CD4-positive, alpha-beta T cell treated with Interleukin-6 for 4 hours (primary cell): ENCODE results near the gene CD58.
A peak's percentile ranks its signal among the peaks of the same experiment; 100 is the strongest.

Experiments used
- DNase-seq: peaks from one replicate; pipeline ENCODE4 v3.0.0-alpha.2; 2020; ENCODE audit warnings: mixed read lengths

The CD58 gene

DNA sequence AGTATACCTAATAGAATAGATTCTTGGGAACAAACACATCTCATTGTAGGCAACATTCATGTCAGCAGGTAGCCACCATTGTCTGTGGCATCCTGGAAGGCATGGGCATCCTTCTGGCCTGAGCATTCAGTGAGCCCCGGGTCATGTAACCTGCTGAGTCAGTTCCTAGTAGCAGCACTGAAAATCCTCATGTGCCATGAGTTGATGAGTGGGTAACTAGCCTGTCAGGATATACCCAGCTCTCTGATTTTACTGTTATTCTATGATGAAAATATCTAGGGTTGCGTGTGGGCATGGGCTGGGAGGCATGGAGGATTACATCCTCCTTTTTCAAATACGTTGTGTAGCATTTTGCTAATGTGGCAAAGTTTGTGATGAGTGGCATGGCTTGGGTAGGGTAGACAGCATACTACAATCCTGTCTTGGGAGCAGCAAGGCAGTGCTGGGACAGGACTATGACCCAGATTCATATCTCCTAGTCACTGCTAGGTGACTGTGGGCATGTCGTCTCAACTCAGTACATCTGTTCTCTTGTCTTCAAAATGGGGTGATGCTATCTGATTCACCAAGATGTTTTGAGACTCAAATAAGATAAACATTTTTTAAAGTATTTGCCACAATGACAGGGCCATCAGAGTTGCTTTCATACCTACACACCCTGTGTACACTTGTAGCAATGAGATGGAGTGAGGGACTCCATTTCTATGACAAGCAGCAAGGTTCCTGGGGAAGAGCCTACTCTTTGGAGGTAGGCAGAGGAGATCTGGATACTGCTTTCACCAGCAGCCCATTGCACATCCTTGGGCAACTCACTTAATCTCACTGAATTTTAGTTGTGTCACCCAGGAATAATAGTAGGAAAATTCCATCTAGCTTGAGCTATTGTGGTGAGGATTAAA is 62.5 kb downstream of the CD58 start:
- DNase-seq, result peak; percentile 25

- DNase-seq, result no peak
Observed at GRCh38 chr1:116507631-116508030, 63.2 kb downstream of the CD58 start.

DNA sequence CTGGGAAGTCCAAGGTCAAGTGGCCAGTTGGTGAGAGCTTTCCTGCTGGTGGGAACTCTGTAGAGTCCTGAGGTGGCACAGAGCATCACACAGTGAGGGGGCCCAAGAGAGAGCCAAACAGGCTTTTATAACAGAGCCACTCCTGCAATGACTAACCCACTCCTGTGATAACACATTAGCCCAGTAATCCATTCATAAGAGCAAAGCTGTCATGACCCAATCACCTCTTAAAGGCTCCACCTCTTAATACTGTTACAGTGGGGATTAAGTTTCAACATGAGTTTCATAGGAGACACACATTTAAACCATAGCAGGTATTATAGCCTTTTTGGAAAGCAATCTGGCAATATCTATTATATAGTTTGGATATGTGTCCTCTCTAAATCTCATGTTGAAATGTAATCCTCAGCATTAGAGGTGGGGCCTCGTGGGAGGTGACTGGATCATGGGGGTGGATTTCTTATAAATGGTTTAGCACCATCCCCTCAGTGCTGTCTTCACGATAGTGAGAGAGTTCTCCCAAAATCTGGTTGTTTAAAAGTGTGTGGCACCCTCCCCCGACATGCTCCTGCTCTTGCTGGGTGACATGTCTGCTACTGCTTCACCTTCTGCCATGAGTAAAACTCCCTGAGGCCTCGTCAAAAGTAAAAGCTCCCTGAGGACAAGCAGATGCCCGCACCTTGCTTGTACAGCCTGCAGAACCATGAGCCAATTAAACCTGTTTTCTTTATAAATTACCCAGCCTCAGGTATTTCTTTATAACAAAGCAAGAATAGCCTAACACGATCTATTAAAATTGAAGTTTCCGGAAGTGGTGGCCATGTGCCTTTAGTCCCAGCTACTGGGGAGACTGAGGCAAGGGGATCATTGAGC is 64.5 kb downstream of the CD58 start:
- DNase-seq, result no peak

DNA sequence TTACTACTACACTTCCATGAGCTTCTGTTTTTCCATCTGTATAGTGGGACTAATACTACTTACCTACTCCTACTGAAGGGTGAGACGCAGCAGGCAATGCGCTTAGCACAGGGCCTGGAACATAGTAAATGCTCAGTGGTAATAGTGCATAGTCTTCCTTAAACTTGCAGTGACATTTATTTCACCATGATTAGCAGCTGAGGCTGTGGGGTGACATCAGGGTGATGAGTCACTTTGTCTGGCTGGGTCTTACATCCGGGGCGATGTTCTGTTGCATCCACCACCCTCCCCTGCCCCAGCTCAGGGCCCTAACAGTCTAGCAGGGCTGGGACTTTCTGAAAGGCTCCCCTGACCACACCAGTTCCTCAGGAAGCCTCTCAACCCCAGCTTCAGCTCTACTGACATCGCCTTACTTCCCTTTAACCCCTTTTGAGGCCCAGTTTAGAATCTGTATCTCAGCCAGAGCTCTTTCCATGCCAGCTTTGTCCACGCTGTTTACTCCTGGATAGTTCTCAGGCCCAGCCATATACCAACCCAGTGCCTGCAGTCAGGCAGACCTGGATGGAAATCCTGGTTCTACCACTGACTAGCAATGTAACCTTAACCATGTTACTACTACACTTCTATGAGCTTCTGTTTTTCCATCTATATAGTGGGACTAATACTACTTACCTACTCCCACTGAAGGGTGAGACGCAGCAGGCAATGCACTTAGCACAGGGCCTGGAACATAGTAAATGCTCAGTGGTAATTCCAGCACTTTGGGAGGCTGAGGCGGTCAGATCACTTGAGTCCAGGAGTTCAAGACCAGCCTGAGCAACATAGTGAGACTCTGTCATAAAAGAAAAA is 66.3 kb downstream of the CD58 start:
- DNase-seq, result peak; percentile 90

DNA sequence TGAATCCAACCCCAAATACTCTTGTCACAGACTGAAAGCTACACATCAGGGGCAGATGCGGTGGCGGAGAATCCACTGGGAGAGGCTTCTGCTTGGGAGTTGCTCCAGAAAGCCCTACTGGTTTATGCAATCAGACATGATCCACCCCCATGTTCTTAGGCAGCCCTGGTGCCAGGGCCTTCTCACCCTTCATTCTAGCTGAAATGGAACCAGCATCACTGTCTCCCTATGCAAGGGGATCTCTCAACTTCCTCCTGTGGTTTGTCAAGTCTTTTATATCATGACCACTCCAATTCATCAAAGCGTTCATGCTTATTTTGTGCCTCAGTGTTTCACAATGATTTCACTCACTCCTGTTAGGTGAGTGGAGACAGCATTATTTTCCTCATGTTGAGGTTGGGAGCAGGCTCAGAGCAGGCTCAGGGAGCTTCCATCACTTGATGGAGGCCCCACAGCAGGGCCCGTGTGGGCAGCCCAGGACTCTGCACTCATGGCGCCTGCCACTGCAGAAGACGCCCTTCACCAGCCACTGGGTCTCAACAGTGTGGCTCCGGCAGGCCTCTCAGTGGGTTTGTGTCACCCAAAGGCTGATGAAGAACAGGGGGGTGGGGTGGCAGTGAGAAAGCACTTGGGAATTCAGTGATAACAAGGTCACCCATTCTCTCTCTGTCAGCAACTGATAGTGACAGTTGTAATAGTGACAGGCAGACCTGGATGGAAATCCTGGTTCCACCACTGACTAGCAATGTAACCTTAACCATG is 67.1 kb downstream of the CD58 start:
- peak; percentile 30 for DNase-seq

DNA sequence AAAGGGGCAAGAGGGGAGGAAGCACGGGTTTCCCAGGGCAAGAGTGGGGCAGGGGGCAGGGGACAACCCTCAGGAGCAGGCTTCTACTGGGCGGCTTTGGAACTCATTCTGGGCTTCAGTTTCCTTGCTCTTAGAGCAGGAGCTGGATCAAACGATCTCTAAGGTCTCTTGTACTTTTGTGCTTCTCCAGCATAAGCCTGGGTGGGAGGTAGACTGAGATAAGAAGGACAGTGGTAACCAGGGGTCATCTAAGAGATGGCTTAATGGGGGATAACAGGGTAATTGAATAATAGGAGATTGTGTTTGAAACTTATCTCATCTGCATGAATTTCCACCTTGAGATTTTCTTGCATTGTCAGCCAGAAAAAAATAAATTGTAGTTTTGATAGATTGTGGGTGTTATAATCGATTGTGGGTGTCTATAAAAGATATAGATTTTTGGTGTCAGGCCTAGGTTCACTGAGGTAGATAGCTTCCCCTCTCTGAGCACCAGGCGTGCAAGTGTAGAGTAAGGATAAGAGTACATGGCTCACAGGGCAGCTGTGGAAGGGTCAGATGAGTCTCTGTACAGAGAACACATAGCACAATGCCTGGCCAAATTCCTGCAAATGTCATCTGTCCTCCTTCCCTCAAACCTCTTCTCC is 68.0 kb downstream of the CD58 start:
- DNase-seq, result no peak

DNA sequence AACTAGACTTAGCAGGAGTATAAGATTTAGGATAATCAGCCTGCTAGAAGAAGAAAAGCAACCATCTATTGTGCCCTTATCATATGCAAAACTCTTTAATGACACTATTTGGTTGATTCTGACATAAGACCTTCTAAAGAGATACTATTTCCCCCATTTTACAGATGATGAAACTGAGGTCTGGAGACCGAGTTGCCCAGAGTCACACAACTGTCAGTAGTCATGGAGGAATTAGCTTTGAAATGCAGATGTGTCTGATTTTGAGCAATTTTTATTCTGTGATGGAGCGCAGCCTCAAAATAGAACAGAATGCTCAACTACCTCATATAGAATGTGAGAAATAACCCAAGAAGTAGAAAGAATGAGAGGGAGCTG is 69.0 kb downstream of the CD58 start:
- no peak for DNase-seq

- DNase-seq, result no peak
Observed at GRCh38 chr1:116501125-116501869, 69.5 kb downstream of the CD58 start.

- DNase-seq, result peak; percentile 65
Observed at GRCh38 chr1:116498789-116499628, 71.8 kb downstream of the CD58 start.

GRCh38 chr1:116497656-116498055 is 73.2 kb downstream of the CD58 start:
- no peak for DNase-seq

GRCh38 chr1:116496898-116497297 is 73.9 kb downstream of the CD58 start:
- no peak for DNase-seq

GRCh38 chr1:116496380-116496779 is 74.4 kb downstream of the CD58 start:
- DNase-seq, result no peak

DNA sequence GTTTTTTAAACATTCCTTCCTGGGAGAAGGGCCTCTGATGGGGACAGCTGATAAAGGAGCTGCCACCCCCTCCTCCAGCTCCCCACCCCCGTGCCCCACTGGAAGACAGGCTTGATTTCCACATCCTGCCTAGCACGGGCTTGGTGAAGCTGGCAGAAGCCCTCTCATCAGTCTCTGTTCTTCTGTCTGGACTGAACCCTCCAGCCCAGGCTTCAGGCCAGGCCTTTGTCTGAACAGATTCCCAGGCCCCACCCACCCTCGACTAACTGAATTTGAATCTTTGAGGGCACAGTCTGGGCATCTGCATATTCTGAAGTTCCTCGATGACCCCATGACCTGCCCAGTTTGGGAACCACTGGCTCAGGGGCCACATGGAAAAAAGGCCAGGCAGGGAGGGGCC is 75.3 kb downstream of the CD58 start:
- DNase-seq, result no peak

DNA sequence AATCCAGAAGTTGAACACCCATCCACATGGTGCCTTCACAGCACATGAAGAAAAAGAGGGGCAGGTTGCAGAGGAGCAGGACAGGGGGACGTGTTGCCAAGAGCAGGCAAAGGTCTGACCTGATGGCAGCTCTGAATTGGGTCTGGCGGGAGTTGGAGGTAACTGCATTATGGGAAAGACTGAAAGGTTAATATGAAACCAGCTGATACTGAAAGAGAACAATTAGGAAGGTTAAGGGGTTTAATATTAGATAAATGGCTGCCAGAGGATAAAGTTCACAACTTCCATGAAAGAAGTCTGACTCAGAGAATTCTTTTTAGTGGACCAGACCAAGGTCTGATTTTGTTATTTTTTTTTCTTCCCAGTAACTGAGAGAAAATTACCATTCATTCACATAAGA is 76.1 kb downstream of the CD58 start:
- no peak for DNase-seq

DNA sequence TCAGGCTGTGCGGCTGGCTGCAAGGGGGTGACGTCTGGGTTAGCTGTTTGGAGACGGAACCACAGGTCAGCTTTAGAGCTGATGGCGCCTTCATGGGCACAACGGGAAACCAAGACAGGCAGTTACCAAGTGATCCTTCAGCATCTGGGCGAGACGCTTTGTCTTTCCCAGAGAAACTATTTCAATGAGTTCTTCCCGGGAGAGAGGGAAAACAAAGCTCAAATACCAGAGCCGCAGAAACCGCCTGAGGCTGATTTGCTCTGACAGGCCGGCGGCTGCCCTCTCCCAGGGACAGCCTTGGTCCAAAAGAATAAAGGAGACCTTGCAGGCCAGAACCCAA is 76.5 kb downstream of the CD58 start:
- DNase-seq, result no peak

GRCh38 chr1:116493484-116494352 is 77.1 kb downstream of the CD58 start:
- no peak for DNase-seq

- DNase-seq, result no peak
Observed at GRCh38 chr1:116493036-116493435, 77.8 kb downstream of the CD58 start.

- DNase-seq, result no peak
Observed at GRCh38 chr1:116492358-116492811, 78.4 kb downstream of the CD58 start.
